Measurements from ENCODE around the gene IFITM1.

DNA sequence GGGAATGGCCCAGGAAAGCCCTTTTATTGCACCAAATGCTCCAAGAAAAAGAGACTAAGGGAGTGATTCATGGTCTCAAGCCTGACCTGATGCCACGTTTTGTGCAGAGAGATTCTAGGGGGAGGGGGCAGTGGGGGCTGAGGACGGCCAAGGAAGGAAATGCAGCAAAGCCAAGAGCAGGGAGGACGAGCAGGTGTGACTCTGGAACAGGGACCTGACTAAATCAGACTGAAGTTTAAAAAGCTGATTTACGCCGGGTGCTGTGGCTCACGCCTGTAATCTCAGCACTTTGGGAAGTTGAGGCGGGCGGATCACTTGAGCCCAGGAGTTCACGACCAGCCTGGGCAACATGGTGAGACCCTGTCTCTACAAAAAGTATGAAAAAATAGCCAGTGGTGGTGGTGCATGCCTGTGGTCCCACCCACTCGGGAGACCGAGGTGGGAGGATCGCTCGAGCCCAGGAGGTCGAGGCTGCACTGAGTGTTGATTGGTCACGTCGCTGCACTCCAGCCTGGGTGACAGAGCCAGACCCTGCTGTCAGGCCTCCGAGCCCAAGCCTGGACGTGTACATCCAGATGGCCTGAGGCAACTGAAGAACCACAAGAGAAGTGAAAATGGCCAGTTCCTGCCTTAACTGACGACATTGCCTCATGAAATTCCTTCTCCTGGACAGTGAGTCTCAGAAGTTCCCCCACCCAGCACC lies 17.7 kb downstream of the IFITM1 start:
- TF ChIP-seq EZH2 (IDR thresholded peaks at IDR 0.05; ENCODE audit: borderline replicate concordance, low read depth, low read length, severe bottlenecking) = no peak
- TF ChIP-seq, protein P1, sequence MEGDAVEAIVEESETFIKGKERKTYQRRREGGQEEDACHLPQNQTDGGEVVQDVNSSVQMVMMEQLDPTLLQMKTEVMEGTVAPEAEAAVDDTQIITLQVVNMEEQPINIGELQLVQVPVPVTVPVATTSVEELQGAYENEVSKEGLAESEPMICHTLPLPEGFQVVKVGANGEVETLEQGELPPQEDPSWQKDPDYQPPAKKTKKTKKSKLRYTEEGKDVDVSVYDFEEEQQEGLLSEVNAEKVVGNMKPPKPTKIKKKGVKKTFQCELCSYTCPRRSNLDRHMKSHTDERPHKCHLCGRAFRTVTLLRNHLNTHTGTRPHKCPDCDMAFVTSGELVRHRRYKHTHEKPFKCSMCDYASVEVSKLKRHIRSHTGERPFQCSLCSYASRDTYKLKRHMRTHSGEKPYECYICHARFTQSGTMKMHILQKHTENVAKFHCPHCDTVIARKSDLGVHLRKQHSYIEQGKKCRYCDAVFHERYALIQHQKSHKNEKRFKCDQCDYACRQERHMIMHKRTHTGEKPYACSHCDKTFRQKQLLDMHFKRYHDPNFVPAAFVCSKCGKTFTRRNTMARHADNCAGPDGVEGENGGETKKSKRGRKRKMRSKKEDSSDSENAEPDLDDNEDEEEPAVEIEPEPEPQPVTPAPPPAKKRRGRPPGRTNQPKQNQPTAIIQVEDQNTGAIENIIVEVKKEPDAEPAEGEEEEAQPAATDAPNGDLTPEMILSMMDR (IDR thresholded peaks at IDR 0.05; ENCODE audit: extremely low read depth in 1 of 2, insufficient read depth in 1 of 2, low read depth in 1 of 2, low read length in 2 of 2) = no peak
- TF ChIP-seq, protein P2, sequence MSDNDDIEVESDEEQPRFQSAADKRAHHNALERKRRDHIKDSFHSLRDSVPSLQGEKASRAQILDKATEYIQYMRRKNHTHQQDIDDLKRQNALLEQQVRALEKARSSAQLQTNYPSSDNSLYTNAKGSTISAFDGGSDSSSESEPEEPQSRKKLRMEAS (IDR thresholded peaks at IDR 0.05; ENCODE audit: insufficient read depth, insufficient read length) = no peak
